ENCODE measurements around the gene DEFB112. TPM values are rescaled to one million over a fixed set of nuclear protein-coding genes. Genes with fewer than 3 reads are reported as not detected.

DEFB112 gene
- total RNA-seq, 1 donor from 2014 or later, result not detected

GRCh38 chr6:50021894-50022293 is 27.8 kb downstream of the DEFB112 start, which contains the start of gene DEFB110:
TSS of gene DEFB110 (minus strand) at chr6:50021994. CDS start at chr6:50021935, 59 bp downstream.
- no peak for ATAC-seq
- DNase-seq (ENCODE audit: missing footprints), result no peak
- intact Hi-C loops (cut with DNase I), result no loop called here

- intact Hi-C loops (cut with DNase I), result no loop called here
- ATAC-seq, result no peak
- DNase-seq (ENCODE audit: missing footprints), result no peak
Observed at GRCh38 chr6:50007819-50008218, 41.9 kb downstream of the DEFB112 start.

DNA sequence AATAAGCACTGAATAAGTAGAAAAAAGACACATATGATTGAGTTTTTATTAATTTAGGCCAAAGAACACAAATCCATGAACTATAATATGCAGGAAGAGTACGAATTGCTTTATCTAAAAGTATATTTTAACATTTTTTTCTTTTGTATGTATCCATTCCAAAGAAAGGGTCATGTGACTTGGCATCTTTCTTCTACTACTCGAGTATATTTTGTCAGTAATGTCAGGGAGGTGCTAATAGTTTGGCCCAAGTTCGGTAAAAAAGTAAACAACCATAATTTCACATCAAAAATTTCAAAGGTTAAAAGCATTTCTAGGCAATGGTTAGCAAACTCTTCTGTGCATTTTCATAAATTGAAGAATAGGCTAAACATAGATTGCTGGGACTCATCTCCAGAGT is 46.6 kb downstream of the DEFB112 start:
- DNase-seq (ENCODE audit: missing footprints), result no peak

DNA sequence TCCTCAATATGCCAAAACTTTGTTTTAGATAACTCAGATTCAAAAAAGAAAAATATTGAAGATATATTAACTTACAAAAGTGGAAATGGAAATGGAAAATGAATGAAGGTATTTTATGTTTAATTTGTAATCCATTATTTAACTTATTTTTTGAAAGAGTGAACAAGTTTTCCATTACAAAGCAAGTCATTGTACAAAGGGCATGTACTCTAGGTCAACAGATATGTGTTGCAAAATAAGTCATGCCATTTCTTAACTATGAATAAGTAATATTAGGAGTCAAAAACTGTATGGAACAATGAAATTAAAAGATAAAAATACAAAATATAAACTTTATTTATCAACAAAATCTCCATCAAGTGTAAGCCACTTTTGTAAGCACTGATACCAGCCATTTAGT is 54.5 kb downstream of the DEFB112 start:
- intact Hi-C loops (cut with DNase I), result no loop called here
- ATAC-seq, result no peak
- no peak for DNase-seq (ENCODE audit: missing footprints)

More for the DNA sequence above, 46.6 kb downstream of the DEFB112 start:
- ATAC-seq, result no peak
- intact Hi-C loops (cut with DNase I), result no loop called here

Other genes with a start within 250 kb of the DEFB112 start
- gene CRISP1, start 183.4 kb downstream of the DEFB112 start, total RNA-seq, result not detected
- gene DEFB114, start 85.8 kb downstream of the DEFB112 start, total RNA-seq, result not detected
- gene DEFB113, start 80.3 kb downstream of the DEFB112 start, total RNA-seq, result not detected
- not detected for gene DEFB110, start 27.9 kb downstream of the DEFB112 start, total RNA-seq